ENCODE results near the gene DZIP3.

Gene DZIP3

GRCh38 chr3:108713009-108713516 lies 123.5 kb downstream of the DZIP3 start:
- no peak for DNase-seq

- DNase-seq: no peak
Measured at GRCh38 chr3:108713816-108714215, 124.3 kb downstream of the DZIP3 start.

GRCh38 chr3:108718454-108718853 lies 128.9 kb downstream of the DZIP3 start:
- DNase-seq: no peak

- no peak for DNase-seq
Measured at GRCh38 chr3:108719178-108719806, 129.8 kb downstream of the DZIP3 start.

- DNase-seq: no peak
Measured at GRCh38 chr3:108722724-108723123, 133.2 kb downstream of the DZIP3 start.

GRCh38 chr3:108724101-108724500 lies 134.6 kb downstream of the DZIP3 start:
- no peak for DNase-seq

GRCh38 chr3:108728105-108728504 lies 138.6 kb downstream of the DZIP3 start:
- DNase-seq: no peak

GRCh38 chr3:108728934-108729333 lies 139.4 kb downstream of the DZIP3 start:
- no peak for DNase-seq

- DNase-seq: no peak
Measured at GRCh38 chr3:108736821-108737220, 147.3 kb downstream of the DZIP3 start.

GRCh38 chr3:108742929-108743328 lies 153.4 kb downstream of the DZIP3 start:
- DNase-seq: no peak

Measured in hematopoietic multipotent progenitor cell treated with erythropoietin and hydrocortisone succinate and interleukin-3 and kit ligand, for 6 days (in vitro differentiated cells).